ENCODE results near the gene CLIP4.
A peak's percentile ranks its signal among the peaks of the same experiment; 100 is the strongest.
"Not testable (repeated sequence)": the region's sequence is repeated elsewhere in the genome, so short reads cannot be mapped to it uniquely, and the experiment has no call there.

CLIP4 gene

GRCh38 chr2:29100564-29100963, 14.7 kb upstream of the CLIP4 start:
- no peak for DNase-seq

DNA sequence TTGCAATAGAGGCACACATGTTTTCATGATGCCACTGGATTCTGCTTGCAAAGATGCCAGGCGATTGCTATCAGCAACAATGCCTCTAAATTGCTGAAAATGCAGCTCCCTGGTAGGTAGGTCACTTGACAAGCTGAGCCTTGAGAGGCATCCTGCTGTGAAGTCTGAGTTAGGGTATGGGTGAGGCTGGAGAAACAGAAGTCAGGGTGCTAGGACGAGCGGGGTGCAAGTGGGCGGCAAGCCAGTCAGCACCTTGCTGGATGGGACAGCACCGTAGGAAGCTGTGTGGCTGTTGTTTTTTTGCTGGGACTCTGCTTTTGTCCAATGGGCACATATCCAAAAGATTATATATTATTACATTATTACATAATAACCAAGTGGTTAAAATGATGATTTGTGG, 10.5 kb upstream of the CLIP4 start:
- DNase-seq = no peak

GRCh38 chr2:29105375-29105774, 9.8 kb upstream of the CLIP4 start:
- no peak for DNase-seq

DNA sequence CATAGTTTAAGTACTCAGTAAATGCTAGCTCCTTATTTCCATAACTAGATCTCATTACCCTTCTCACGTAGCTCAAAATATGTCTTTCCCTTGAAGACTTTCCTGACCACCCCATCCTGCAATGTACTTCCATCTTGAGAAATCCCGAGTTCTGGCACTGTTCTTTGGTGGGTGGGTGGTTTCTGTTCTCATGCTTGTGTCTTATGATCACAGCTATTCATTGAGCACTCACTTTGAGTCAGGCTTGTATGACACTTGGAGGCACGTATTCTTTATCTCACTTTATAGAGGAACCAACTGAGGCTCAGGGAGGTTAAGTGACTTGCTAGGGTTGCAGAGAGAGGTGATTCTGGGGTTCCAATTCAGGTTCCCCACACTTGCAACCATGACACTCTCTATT, 9.0 kb upstream of the CLIP4 start:
- no peak for DNase-seq

DNA sequence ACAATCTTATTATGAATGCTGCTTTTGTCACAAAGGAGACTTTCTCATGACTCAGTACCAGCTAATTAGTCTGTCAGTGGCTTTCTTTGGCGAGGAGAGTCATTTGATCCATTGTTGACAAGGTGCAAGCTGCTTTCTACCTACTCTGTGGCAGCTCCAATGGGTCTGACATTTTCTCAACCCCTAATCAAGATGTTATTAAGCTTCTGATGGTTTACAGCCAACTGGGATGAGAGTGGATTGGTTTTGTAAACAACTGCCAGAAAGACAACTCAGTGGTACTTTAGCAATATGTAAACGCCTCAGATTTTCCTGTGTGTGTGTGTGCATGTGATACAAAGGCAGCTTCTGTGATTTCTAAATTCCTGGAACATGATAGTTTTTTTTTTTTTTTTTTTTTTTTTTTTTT, 8.2 kb upstream of the CLIP4 start:
- peak; percentile 24 for DNase-seq

DNA sequence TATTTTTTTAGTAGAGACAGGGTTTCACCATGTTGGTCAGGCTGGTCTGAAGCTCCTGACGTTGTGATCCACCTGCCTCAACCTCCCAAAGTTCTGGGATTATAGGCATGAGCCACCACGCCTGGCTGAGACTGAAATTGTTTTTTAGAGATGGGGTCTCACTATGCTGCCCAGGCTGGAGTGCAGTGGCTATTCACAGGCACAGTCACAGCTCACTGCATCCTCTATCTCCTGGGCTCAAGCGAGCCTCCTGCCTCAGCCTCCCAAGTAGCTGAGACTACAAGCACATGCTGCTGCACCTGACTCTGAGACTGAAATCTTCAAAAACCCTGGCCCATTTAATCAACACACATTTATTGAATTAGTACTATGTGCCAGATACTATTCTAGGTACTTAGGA, 7.7 kb upstream of the CLIP4 start:
- DNase-seq = not testable (repeated sequence)

DNA sequence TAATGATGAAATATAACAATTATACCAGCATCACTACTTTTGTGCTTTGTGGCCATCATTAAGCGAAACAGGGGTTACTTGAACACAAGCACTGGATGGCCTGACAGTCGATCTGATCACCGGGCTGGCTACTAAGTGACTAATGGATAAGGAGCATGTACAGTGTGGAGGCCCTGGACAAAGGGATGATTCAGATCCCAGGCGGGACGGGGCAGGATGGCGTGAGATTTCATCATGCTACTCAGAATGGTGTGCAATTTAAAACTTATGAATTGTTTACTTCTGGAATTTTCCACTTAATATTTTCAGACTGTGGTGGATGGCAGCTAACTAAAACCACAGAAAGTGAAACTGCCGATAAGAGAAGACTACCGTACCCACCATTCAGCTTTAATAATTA, 7.0 kb upstream of the CLIP4 start:
- DNase-seq = no peak

DNA sequence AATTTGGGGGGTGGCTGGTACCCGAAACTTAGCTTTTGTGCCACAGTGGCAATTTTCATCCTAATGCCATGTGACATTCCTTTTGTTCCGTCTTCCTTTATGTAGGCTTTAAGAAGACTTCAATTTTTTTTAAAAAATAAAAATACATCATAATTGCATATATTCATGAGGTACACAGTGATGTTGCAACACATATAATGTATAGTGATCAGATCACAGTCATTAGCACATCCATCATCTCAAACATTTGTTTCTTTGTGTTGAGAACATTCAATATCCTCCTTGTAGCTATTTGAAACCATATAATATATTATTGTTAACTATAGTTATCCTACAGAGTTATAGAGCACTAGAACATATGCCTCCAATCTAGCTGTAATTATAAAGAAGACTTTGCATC, 6.0 kb upstream of the CLIP4 start:
- DNase-seq = no peak

- peak; percentile 14 for DNase-seq
Observed at GRCh38 chr2:29110916-29111535, 4.2 kb upstream of the CLIP4 start.

- DNase-seq = no peak
Observed at GRCh38 chr2:29112379-29112778, 2.8 kb upstream of the CLIP4 start.

DNA sequence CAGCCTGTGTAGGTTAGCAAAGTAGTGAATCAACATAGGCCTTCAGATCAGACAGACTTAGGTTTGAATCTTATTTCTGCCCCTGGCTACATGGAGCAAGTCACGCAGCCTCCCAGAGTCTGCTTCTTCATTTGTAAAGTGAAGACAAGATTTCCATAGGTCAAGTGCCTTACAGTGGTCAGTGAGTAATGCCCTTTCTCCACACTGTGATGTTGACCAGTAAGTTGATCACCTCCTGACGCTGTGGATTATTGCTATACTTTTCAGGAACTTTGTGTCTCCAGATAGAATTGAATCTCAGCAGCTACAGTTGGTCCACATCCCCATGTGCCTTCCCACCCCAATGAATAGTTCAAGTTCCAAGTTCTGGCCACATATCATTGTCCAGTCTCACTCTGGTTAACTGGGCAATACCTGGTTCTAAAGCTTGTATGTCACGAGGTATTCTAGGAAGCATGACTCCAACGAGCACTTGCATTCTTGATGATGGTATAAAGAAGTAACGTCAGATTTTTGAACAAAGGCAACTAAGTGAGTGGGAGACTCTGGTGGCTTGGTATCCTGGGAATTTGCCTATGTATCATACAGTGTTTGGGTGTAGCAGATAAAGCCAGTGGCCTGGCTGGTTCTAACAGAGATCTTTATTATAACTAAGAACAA, 2.1 kb upstream of the CLIP4 start:
- no peak for DNase-seq

DNA sequence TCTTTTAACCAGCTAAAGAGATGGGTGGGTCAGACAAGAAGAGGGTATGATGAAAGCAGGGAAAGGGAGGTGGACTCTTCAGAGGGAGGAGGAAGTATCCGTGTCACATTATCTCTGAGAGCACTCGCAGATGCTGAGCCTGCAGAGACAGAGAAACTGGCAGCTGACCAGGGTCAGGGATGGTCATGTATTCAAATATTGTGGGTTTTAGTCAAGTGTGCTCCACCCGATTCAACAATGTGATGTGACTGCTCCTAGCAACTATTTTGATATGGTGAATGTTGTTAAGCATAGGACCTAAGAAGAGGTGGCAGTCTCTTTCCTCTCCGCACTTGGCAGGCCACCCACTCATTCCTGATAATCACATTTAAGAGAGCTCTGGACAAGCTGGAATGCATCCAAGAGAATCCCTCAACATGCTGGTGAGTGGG, 1.3 kb upstream of the CLIP4 start:
- DNase-seq = peak; percentile 93

GRCh38 chr2:29114586-29114945, 649 bp upstream of the CLIP4 start:
- peak; percentile 64 for DNase-seq

DNA sequence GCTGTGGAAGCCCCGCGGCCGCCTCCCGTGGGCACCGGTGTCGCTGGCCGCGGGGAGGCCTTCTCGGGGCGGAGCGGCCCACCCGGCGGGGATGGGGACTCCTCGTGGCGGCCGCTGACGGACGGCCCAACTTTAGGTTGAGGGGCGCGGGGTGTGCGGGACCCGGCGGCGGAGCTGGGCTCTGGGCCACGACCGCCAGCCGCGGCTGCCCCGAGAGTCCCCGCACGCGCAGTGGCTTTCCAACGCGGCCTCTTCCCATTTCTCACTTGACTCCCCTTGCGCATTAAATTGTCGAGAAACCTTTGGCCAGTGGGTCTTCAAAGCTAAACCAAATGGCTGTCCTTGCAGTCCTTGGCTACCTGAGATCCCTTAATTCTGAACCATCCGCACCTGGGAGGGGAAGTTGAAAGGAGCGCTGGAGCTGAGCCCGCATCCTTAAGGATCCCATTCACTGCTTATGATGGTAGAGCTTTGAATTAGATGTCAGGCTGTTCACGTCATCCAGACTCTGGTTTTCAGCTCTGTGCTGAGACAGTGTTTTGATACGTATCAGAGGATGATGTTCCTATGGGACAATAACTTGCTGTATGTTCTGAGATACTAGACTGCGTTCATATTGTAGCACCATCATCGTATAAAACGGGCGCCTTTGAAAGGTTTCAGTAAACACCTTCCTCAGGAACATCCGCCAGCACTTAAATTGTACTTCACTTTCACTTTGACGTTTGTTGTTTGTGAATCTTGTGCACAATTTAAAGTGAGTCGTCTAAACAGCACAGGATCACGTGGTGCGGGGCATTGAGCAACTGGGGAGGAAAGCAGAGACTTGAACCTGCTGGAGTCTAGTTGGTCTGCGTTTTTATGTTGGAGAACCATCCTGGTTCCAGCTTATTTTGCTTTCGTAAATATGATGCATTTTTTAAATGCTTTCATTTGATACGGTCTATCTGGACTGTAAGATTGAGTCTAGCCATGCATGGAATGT, 874 bp downstream of the CLIP4 start:
- peak; percentile 78 for DNase-seq

DNA sequence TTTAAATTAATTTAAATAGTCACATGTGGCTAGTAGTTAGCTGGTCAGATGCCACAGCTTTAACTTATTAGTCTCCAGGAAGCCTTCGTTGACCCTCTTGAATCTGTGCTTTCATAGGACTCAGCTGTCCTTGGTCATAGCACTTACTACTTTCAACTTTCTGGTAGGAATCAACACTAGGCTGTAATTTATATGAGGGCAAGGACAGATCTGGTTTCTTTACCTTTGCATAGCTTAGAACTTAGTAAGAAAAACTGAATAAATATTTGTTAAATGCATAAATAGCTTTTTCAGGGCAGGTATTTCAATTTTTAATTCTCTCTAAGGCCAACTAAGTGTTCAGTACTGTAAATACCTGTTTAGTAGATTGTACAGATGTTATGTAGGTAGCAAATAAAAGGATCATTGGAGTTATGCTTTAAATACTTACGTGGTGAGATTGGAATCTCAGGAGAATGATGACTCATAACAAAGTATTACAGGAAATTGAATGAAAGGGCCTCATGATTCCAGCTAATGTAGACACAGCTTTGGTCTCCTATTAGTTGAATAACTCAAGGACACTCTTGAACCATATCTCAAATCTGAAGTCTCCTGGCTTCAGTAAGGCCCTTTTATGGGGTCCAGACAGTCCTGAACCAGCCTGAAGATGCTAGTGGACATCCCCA, 2.6 kb downstream of the CLIP4 start:
- peak; percentile 33 for DNase-seq

- no peak for DNase-seq
Observed at GRCh38 chr2:29119211-29119610, 4.0 kb downstream of the CLIP4 start.

DNA sequence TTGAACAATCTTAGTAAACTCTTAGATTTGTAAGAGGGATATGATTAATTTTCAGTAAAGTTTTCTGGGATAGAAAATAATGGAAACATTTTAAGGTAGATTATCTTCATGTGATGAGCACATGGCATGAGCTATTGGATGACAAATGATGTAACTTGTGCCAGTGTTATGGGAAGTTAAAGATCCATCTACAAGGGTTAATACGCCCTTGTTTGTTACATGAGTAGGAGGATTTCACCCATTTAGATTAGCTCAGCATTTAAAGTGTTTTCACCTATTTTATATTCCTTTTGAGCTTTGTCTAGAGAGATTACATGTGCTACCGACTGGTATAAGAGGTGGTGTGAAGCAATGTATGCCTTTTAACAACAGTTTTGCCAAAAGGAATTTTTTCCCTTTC, 5.6 kb downstream of the CLIP4 start:
- no peak for DNase-seq

DNA sequence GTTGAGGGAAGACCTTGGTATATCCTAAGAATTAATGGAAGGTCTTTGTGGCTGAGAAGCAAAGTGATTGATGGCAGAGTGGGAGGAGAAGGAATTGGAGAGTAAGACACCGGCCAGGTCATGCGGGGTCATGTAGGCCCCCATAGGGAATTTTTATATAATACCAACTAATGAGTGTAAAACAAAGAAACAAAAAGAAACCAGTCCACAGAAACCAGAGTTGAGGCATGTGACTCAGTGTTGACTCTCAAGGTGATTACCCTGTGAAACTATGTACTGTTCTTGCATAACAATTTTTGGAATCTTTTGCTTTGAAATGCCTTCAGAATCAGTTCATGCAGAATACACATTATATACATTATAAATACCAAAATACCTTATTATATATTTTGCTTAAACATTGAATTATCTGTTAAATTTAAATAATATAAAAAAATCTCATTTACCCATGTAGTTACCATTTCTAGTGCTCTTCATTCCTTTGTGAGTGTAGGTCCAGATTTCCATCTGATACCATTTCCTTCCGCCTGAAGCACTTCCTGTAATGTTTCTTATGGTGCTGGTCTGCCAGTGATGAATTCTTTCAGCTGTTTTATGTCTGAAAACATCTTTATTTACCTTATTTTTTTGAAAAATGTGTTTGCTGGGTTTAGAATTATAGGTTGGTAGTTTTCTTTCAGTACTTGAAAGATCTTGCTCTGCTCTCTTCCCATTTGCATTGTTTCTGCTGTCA, 8.6 kb downstream of the CLIP4 start:
- DNase-seq = no peak

DNA sequence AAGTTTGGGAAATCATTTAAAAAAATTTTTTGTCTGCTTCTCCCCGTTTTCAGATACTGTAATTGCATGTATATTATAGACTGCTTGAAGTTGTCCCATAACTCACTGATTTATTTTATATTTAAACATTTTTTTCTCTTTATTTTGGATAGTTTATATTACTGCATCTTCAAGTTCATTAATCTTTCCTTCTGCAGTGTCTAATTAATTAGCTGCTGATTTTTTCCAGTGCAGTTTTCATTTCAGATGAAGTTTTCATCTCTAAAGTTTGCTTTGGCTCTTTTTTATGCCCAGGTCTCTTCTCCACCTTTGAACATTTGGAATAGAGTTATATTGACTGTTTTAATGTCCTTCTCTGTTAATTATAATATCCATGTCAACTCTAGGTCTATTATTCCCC, 9.3 kb downstream of the CLIP4 start:
- no peak for DNase-seq

GRCh38 chr2:29129586-29130281, 14.5 kb downstream of the CLIP4 start:
- peak; percentile 34 for DNase-seq

GRCh38 chr2:29130295-29130694, 15.1 kb downstream of the CLIP4 start:
- DNase-seq = peak; percentile 91

- DNase-seq = no peak
Observed at GRCh38 chr2:29134933-29135332, 19.7 kb downstream of the CLIP4 start.

Data from DMS79 treated with DMSO at 0.1 percent for 48 hours (cell line).